Nucleus accumbens (tissue), 56 donors: ENCODE results near the gene FIGN.

Experiments used
- DNase-seq, 56 donors: peaks; one replicate each; lab custom pipeline; 2025; lab: John Stamatoyannopoulos, UW

Gene FIGN

DNA sequence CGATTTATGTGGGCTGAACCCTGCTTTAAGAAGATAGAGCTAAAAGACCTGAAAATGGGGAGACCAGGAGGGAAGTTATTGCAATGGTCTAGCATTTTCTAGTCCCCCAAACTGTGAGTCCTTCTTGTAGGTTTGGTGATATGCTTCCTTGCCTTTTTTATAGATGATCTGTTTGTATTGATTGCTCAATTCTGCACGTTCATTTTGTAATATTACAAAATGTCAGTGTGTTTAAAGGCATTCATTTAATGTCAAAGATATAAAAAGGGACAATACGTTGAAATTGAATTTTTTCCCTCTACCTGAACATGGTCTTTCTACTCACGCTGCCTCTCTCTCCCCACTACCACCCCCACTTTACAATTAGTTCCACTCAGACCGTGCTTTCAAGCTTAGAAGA, 5.6 kb upstream of the FIGN start:
- no peak for DNase-seq

DNA sequence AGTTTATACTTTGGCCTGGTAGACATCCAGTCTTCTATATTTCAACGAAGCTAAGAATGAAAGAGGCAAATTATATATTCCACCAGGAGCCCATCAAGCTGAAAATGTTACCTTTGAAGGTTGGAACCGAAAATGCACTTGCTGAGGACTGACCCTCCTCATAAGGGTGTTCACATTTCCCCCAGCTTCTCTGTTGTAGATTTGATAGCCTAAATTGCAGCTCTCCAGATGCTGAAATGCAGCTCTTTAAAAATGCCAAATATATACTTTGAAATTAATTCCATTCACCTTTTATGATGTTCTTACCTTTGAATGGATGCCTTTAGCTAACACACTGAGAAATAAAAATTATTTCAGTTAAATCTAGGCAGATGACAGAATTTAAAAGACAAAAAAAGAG, 1.8 kb upstream of the FIGN start:
- DNase-seq: no peak

DNA sequence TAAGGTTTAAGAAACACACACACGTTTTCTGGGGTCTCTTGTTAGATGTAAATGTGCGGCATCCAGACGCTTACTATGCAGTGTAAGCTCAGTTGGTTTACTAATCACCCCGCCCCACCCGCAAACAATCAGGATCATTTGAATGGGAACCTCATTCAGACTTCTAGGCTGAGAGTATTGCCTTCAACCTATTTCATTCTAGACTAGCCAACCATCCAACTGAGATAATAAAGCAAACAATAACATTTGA, 1.3 kb upstream of the FIGN start:
- peak in 1 of 56 donors; percentile 45 for DNase-seq

DNA sequence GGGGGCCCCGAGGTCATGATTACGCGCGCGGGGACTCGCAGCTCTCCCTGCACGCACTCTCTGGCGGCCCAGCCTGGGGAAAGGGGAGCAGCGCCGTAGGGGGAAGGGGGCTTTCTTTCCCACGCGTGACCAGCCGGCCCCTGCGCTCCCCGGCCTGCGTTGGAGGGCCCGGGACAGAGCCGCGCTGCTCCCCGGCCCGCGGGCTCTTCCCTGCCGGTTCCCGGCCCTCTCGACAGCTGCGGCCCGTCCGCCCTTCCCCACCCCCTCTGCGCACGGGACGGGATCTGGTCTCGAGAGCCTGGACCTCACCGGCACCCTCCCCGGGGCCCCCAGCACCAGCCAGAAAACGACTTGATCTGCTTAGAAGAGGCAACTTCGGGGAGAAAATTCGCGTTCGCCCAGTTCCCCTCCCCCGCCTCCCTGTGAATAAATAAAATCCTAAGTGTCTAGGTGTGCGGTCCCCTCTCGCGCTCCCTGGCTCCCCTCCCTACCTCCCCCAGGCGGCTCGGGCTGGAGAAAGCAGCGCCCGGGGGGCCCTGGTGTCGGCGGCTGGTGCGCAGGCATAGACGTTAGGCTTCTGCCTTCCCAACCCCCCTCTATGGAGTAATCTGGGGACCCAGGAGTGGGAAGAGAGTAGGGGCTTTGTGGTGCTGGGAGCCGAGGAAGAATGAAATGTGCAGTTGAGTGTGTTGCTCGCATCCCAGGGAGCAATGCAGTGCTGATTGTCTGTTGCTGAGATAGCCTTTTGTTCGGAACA, 803 bp upstream of the FIGN start:
- DNase-seq: peak in 29 of 56 donors; percentile 10 to 82 (median 53)

DNA sequence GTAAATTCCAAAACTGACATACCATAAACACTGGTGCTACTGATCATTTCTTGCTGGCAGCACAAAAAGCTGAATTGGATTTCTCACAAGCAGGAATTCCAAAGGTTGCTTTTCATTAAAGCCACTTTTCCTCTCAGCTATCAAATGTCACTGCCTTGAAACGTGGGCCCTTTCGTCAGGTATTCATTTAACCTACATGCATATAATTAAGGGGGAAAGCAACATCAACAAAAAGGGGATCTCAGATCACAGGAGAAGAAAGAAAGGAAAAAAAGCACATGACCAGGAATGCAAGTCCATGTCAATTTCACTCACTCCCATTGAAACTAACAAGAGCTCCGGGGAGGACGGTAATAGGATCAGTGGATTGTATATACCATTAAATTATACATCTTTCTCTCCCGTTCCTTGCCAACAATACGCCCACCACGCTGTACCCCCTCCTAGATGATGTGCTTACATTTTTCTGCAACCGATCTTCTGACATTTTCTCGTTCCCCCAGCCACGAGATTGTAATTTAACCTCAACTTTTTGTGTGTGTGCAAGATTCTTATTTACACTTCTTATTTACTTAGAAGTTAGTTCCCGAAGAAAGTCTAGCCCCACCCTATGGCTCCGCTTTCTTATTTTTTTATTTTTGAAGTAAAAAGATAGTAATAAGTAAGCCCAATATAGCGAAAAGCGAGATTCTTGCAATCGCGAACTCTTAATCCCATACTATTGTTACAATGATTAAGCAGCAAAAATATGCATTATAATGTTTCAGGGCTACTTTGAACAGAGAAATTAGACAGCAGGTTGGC, 725 bp downstream of the FIGN start:
- DNase-seq: peak in 5 of 56 donors; percentile 5 to 50 (median 26)

DNA sequence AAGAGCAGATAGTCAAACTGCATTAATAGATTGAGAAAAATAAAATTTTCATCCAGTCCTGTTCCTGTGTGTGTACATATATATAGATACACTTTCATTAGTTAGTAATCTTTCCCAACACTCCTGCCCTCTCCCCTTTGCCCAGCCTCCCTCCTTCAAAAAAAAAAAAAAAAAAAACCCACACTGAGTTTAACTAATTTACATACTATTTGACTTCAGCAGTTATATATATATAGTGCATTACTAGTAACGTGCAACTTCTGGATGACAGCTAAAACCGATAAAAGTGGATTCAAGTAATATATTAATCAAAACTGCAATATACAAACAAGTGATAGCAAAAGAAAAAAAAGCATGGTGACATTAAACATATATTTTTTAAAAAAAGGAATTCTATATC, 1.4 kb downstream of the FIGN start:
- DNase-seq: no peak

DNA sequence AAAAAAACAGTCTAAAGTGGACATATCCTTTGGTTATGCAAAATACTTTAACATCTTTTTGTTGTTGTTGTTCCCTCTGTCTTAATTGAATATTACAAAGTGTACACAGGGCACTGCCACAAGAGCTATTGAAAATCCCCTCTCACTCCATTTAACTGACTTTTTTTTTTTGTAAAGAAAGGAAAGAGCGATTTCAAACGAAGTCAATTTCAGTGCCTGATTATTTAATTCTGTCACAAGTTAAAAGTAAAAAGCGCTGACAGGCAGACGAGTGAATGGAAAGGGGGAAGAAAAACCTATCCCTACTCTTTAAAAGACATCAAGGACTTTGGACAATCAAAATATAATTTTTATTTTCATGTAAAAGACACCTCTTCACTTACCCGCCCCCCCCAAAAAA, 1.9 kb downstream of the FIGN start:
- DNase-seq: no peak

DNA sequence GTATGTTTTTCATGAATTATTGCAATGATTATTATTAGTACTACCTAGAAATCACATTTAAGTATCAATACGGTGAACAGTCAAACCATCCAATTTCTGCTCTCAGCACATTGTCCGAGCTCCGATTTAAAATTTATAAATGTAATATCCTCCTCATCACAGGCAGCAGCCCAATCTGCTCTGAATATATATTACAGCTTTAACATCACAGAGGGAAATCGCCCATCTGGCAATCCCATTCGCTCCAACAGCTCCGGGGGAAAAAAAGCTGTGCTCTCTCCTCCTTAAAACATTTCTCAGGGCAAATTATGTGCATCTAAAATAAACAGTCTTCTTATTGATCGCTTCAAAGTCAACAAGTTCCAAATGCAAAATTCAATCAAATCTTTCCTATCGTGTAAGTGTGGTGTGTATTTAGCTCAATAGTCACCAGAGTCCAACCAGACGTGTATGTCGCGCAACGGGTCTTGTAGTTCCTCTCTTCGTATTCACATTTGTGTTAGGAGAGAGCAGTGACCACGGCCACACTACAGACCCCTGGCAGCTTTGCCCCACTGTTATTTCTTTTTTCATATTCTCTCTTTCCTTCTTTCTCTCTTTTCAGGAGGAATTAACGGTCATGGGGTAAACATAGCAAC, 2.4 kb downstream of the FIGN start:
- DNase-seq: peak in 15 of 56 donors; percentile 8 to 60 (median 27)

DNA sequence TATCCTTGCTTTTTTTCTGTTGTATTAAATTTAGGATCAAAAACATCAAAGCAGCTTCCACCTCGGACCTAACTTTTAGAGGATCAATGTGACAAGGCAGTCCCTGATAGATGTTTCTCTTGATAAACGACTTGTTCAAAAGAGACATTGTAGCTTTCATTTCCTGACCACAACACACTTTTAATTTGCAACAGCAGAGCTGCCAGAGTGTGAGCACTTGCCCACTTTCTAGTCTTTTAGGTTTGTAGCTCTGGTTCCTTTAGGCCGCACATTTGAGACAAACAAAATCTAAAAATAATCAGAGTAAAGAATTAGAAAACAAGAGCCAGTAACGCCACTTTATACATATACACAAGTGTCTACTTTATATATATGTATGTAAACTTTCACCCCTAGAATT, 3.1 kb downstream of the FIGN start:
- DNase-seq: peak in 2 of 56 donors; percentile 20 to 22

DNA sequence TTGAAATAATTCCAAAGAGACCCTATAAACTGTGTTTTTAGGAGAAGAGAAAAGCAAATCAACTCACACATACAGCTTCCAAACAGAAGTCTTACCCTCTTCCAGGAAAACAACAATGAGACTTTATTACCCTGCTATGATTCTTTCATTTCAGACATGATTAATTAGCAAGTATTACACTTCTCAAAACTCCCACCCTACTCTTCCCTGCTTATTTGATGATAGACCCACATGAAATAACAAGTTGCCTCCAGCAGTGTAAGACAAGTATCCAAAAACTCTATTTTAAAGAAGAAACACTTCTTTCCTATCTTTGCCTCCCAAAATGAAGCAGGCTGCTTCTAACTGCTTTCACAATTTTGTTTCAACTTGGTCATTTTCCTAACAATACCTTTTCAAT, 4.1 kb downstream of the FIGN start:
- no peak for DNase-seq

DNA sequence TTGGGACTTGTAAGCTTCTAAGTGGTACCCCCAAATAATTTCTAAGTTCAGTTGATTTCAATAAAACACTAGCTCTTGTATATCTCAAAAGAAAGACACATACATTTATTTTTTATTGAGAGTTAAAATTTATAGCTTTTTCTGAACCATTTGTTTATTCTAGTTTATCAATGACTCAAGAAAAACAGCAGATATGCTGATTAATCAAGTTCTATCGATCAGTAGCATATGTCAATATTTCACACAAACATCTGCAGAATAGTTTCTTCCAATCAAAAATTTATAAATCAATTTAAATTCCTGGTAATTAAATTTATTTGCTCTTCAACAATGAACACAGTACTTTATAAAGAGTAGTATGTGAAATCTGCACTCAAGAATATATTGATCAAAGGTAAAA, 5.3 kb downstream of the FIGN start:
- DNase-seq: no peak

DNA sequence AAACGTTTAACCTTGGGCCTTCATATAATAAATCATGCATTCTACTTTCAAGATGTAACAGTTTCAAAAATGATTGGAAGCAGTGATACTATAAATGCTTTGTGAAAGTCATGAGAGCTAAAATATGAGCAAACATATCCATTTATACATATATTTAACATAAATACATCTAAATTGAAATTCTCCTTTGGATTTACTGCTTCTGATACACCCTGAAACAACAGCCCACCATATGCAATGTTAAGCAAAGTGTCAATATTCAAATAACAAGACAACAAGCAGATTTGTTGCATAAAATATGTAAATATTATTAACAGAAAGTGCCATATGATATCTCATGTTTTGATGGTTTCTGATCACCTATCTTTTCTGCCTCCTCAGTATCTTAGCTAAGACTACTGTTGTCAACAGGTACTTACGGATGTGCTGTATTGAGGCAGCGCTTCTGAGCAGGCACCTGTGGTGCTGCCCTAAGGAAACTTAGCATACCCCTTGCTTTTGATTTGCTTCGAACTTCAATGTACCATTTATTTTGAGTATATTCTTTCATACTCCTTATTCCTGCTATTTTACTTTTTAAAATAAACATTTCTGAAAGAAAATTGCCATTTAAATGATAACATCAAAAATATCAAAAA, 6.1 kb downstream of the FIGN start:
- DNase-seq: no peak

DNA sequence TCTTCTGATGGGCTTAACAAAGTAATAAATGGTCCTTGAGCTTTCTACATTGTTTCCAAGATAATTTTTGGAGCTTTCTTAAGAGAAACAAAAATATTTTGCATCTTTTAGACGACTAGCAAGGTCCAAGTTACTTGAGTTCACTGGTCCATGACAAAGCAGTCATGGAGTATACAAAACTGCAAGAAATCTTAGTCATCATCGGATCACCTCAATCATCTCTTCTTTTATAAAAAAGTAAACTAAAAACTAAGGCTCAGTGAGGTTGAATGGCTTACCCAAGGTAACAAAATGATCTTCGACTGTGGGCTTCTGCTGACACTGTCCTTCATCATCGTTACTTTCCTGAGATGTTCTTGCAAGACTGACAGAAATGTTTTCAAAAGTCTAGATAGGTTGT, 11.9 kb downstream of the FIGN start:
- no peak for DNase-seq

DNA sequence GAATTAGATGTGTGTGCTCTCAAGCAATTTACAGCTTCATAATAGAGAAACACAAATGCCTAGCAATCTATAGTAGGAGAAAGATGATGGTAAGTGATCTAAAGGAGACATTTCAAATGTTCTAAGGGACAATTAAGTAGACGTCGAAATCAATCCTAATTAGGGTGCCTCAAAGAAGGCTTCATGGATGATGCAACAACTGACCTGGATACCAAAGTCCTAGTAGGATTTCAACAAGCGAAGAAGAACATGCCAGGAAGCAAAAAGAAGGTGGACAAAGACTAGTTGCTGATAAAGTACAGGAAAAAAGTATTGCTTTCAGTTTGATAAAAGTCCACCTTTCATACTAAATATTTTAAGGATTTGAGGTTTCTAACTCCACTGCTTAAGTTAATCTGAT, 12.5 kb downstream of the FIGN start:
- no peak for DNase-seq

DNA sequence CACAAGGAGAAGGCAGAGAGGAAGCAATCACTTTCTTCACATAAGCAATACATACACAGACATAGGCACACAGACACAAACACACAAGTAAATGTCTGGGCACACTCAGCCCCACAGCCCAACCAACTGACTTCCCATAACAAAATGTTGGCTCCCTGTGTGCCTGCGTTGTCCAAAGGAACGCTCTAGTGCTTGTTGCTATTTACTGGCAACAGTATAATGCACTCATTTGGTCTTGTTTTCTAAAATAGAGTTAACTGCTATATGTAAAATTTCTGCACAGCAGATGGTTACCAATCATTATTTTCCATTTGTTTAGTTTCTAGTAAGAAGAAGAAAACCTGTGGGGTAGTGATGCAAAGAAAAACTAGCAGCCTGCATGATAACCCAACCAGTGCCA, 16.5 kb downstream of the FIGN start:
- DNase-seq: peak in 4 of 56 donors; percentile 16 to 36 (median 28)

DNA sequence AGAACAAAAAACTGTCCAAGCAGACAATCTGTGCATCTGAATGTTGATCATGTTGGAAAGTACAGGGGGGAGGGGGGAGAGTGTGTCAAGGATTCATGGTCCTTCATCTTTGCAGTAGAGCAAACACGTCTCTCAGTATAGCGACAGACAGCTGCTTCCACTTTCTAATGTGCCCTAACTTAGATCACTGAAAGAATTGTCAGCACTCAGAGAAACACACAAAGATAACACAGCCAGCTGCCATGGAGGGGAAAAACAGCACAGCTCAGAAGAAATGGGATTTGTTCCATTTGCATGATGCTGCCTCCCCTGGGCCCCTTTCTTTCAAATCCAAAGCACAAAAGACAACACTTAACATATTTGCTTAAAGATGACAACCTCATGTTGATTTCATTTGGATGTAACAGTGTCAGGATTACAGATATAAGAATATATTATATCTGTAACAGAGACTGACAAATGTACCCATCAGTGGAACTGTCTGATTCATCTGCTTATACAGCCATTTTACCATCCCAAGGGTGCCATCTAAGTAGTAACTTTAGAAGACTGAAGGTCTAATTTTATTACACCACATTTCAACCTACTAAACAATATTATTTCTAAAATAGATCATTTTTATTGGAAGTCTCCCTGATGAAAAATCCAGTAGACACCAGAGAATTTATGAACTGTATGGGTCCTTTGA, 17.7 kb downstream of the FIGN start:
- peak in 11 of 56 donors; percentile 13 to 44 (median 32) for DNase-seq

DNA sequence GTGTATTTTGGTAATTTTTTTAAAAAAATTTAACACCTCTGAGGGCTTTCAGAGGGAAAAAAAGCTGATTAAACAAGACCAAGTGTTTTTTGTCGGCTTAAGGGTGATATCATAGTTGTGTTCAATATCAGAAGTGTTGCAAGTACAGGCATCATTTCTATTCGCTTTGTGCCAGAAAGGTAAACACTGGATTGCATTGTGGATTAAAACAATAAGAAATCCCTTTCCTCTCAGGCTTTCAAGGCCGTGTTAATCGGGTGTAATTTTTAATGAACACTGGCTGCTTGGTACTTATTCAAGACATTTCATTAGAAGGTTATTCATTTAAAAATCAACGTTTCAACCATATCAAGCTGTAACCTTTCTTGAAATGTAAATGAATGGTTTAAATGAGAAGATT, 18.3 kb downstream of the FIGN start:
- no peak for DNase-seq

DNA sequence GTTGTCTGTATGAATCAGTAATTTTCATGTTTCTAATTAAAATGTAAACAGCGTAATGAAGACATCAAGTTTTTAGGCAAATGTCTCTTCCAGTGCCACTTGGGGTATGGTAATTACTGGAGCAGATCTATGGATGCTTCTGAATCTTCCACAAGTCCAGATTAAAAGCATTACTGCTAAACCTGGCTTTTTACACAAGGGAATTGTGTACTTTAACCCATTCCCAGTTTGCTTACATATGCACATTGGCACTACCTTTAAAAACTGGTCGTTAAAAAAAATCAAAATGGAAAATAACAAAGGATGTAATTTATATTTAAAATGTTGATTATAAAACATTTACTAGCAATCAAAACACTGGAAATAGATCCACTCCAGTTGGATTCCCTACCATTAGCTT, 19.7 kb downstream of the FIGN start:
- DNase-seq: no peak

DNA sequence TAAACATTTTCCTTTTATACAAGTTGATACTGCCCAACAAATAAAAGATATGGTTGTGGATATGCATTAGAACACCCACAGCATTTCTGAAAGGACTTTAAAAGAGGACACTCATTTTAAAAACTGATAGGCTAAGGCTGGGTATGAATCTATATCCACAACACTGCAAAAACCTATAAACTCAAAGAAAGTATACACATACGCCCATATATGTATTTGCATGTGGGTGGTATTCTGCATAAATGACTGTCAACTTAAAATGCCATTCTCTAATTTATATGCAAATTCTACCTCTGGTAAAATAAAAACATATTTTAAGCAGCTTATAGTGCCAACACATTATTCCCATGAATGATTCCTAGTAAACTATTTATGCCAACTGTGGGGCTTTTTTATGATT, 20.1 kb downstream of the FIGN start:
- DNase-seq: no peak

DNA sequence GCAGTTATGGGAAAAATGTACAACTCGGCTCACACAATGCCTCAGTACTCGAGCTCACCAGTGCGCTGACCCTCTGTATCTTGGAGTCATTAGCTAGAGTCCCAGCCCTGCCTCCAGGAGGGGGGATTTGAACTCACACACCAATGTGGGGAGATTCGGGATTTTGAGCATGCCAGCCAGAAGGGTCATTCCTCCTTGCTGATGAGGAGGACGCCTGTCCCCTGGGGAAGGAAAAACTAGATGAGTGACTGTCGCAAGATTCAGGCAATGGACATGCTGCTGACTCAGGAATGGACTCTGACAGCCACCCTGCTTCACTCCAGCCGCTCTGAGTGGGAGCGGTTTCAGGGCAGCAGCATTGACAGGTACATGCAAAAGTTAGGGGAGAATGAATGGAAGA, 20.6 kb downstream of the FIGN start:
- DNase-seq: peak in 15 of 56 donors; percentile 14 to 68 (median 37)
